NB4 (cell line): ENCODE data around the gene TBCK.

Experiments
- DNase-seq: peaks from one replicate; pipeline ENCODE4 v3.0.0; 2010; ENCODE audit warnings: low read depth
- H3K4me3 ChIP-seq: one replicate; pipeline ENCODE4 v1.5.1; 2011; ENCODE audit warnings: mild to moderate bottlenecking, low read depth, low read length, moderate library complexity
- CTCF ChIP-seq: IDR thresholded peaks from one replicate; pipeline ENCODE4 v1.5.1; 2012; ENCODE audit warnings: low read depth, low read length
- MYC ChIP-seq: IDR thresholded peaks from 2 replicates; pipeline ENCODE4 v1.6.1; 2011; ENCODE audit warnings: low read depth, low read length
- POLR2A ChIP-seq: IDR thresholded peaks from 2 replicates; pipeline ENCODE4 v1.6.1; 2011; ENCODE audit warnings: mild to moderate bottlenecking; ENCODE audit not compliant: insufficient read length; ENCODE audit errors: extremely low read depth
- TF ChIP-seq, protein P1 (sequence below): IDR thresholded peaks from 2 replicates; pipeline ENCODE4 v1.6.1; 2011; ENCODE audit warnings: low read depth, low read length

The TBCK gene

GRCh38 chr4:106340774-106341173, 24.8 kb upstream of the TBCK start:
- no peak overlapping the region for H3K4me3 ChIP-seq
- TF ChIP-seq MYC (no peak), POLR2A (no peak), CTCF (no peak)
- TF ChIP-seq, protein P1, sequence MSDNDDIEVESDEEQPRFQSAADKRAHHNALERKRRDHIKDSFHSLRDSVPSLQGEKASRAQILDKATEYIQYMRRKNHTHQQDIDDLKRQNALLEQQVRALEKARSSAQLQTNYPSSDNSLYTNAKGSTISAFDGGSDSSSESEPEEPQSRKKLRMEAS, result no peak
- DNase-seq, result no peak

GRCh38 chr4:106339431-106339830, 23.4 kb upstream of the TBCK start:
- TF ChIP-seq, protein P1, result no peak
- no peak for TF ChIP-seq MYC
- no peak for TF ChIP-seq POLR2A
- TF ChIP-seq CTCF, result no peak
- H3K4me3 ChIP-seq, result no peak overlapping the region
- DNase-seq, result no peak

- TF ChIP-seq CTCF, result no peak
- TF ChIP-seq, protein P1, result no peak
- no peak for TF ChIP-seq MYC
- no peak for TF ChIP-seq POLR2A
- H3K4me3 ChIP-seq, result no peak overlapping the region
- DNase-seq, result no peak
Observed at GRCh38 chr4:106338671-106339070, 22.7 kb upstream of the TBCK start.

DNA sequence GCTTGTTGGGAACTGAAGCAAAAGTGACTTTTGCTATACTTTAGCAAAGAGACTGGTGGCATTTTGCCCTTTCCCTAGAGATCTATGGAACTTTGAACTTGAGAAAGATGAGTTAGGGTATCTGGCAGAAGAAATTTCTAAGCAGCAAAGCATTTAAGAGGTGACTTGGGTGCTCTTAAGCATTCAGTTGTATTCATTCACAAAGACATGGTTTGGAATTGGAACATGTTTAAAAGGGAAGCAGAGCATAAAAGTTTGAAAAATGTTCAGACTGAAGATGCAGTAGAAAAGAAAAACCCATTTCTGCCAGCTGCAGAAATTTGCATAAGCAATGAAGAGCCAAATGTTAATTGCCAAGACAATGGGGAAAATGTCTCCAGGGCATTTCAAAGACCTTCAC, 21.9 kb upstream of the TBCK start:
- H3K4me3 ChIP-seq, result no peak overlapping the region
- DNase-seq, result no peak
- TF ChIP-seq CTCF (no peak), MYC (no peak), POLR2A (no peak)
- TF ChIP-seq, protein P1, result no peak

- TF ChIP-seq, protein P1, result no peak
- TF ChIP-seq CTCF, result no peak
- TF ChIP-seq POLR2A, result no peak
- TF ChIP-seq MYC, result no peak
- no peak overlapping the region for H3K4me3 ChIP-seq
- no peak for DNase-seq
Observed at GRCh38 chr4:106336618-106337017, 20.6 kb upstream of the TBCK start.

- no peak for DNase-seq
- TF ChIP-seq CTCF, result no peak
- H3K4me3 ChIP-seq, result no peak overlapping the region
Observed at GRCh38 chr4:106334741-106335470, 18.9 kb upstream of the TBCK start.
